ENCODE measurements around the gene AKR1D1.
"Not testable (repeated sequence)": the region's sequence is repeated elsewhere in the genome, so short reads cannot be mapped to it uniquely, and the experiment has no call there.

AKR1D1 gene

GRCh38 chr7:138074540-138074939, 1.7 kb upstream of the AKR1D1 start:
- DNase-seq, result no peak

- DNase-seq, result no peak
These were observed 909 bp upstream of the AKR1D1 start for GRCh38 chr7:138075350-138075749.

DNA sequence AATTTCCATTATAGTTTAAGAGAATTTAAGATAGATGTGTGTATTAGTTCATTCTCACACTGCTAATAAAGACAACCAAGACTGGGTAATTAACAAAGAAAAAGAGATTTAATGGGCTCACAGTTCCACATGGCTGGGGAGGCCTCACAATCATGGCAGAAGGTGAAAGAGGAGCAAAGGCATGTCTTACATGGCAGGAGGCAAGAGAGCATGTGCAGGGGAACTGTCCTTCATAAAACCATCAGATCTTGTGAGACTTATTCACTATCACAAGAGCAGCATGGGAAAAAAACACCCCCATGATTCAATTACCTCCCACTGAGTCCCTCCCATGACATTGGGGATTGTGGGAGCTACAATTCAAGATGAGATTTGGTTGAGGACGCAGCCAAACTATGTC, 473 bp upstream of the AKR1D1 start:
- DNase-seq, result not testable (repeated sequence)

DNA sequence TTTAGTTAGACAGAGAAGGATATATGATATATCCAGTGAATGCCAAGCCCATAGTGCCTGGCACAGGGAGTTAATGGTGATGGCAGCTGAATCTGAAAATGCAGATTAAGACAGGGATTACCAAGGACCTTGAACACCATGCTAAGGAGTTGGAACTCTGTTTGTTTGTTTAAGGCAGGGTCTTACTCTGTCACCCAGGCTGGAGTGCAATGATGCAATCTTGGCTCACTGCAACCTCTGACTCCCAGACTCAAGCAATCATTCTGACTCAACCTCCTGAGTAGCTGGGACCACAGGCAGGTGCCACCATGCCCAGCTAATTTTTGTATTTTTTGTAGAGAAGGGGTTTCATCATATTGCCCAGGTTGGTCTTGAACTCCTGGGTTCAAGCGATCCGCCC, 1.6 kb downstream of the AKR1D1 start:
- no peak for DNase-seq

DNA sequence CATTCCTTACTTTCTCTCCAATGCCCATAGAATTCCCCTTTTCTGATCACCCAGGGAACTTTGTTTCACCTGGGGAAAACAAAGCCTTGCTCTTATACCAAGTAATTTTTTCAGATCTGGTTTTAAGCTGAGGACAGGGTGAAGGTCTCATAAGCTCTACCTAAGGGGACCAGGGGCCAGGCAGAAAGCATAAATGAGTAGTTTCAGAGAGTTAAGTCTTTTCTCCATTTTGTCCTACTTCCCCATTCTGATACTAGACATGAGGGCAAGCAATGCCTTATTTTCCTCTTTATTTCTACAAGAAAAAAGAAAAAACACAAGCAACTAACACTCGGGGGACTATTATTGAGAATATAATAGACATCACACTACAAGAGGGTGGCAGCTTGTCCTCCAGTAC, 2.9 kb downstream of the AKR1D1 start:
- DNase-seq, result no peak

- DNase-seq, result no peak
These were observed 5.6 kb downstream of the AKR1D1 start for GRCh38 chr7:138081868-138082267.

GRCh38 chr7:138083859-138084258, 7.6 kb downstream of the AKR1D1 start:
- DNase-seq, result no peak

- DNase-seq, result no peak
These were observed 10.5 kb downstream of the AKR1D1 start for GRCh38 chr7:138086563-138087270.

GRCh38 chr7:138089080-138089901, 13.0 kb downstream of the AKR1D1 start:
- DNase-seq, result no peak

DNA sequence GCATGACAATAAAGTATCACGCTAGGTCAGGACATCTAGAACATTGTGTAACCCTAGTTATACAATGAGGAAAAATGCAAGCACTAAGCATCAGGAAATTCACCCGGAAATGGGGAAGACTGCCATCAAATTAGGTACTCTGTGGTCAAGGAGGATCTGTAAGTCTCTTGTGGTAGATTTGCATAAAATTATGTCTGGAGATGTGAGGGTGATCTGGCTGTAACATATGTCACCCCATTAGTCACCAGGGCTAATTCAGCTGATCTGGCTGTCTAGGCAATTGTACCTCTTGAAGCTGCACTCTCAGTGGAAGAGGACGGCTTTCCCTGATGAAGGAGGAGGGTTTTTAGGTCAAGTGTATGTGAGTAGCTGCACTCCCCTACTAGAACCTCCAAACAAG, 14.8 kb downstream of the AKR1D1 start:
- DNase-seq, result no peak

DNA sequence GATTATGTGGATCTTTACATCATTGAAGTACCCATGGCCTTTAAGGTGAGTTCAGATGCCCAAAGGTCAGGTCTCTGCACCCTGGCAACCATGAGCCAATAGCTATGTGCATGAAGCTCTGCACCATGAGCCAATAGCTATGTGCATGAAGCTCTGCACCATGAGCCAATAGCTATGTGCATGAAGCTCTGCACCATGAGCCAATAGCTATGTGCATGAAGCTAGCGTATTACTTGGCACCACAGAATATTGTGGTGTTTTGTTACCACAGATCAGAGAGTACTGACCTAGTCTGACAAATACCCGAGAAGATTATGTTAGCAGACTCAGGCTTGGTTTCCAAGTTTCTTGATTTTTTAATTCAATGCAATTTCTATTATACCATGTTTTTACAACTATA, 15.6 kb downstream of the AKR1D1 start:
- DNase-seq, result not testable (repeated sequence)

GRCh38 chr7:138092486-138093028, 16.3 kb downstream of the AKR1D1 start:
- DNase-seq, result no peak

GRCh38 chr7:138095972-138096935, 20.0 kb downstream of the AKR1D1 start:
- DNase-seq, result no peak

DNA sequence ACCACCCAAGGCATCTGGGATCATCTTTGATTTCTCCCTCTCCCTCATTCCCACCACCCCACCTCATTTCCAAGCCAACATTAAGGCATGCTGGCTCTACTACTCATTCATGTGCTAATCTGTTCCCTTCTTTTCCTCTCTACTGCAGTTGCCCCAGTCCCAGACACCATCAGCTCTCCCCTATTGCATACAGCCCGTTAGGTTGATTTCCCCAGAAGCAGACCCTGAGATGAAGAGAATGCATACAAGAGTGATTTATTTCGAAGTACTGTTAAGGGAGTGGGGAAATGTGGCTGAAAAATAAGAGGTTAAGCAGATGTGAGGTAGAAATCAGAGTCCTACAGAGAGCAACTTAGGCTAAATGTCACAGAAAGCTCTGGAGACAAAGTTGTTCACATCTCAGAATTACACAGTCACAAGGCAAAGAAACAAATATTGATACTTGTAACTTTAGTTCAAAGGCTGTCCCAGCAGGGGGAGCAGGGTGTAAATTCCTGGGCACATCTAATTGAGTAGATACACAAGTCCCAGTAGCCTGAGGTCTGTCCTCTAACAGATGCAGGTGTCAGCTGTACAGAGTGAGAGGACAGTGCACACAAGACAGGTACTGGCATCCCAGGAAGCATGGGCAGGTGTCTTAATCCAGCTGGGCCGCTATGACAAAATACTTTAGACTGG, 20.9 kb downstream of the AKR1D1 start:
- peak; percentile 15 for DNase-seq

GRCh38 chr7:138099813-138100212, 23.6 kb downstream of the AKR1D1 start:
- DNase-seq, result no peak

- no peak for DNase-seq
These were observed 29.0 kb downstream of the AKR1D1 start for GRCh38 chr7:138105221-138105620.

- no peak for DNase-seq
These were observed 38.8 kb downstream of the AKR1D1 start for GRCh38 chr7:138115047-138115446.

DNA sequence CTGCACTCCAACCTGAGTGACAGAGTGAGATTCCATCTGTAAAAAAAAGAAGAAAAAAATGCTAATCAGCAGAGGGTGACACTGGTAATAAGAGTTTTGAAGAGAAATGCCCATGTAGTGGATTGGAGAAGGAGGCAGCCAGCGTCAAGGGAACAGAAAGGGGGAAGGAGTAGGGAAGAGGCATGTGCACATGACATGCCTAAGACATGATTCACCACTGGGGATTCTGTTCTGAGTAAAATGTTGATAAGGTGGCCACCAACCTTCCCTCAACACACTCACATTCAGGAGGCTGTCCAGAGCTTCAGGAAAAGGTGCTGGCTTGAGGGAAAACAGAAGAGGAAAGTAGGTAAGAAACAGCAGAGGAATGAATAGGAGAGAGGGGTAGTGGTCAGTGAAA, 39.9 kb downstream of the AKR1D1 start:
- DNase-seq, result no peak

- no peak for DNase-seq
These were observed 40.6 kb downstream of the AKR1D1 start for GRCh38 chr7:138116892-138117291.

DNA sequence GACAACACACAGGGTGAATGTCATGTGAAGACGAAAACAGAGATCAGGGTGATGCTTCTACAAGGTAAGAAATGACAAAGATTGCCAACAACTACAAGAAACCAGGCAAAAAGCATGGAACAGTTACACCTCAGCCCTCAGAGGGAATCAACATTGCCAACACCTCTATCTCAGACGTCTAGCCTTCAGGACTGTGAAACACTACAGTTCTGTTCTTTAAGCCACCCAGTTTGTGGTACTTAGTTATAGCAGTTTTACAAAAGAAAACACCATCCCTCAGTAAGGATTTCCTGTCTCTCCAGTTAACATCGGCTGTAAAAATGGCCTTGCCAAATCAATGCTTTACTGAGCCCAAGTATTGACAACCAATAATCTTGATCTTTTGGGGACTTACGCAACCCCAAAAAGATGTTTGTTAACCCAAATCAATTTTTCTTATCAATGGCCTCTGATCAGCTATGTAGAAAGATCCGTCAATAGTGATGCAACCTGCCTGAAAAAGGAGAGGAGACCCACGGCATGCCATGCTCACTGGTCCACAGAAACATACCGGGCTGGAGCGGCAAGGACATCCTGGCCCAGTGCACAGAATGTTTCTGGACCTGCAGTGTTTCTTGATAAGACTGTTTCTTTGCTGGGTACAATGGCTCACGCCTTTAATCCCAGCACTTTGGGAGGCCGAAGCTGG, 44.0 kb downstream of the AKR1D1 start:
- DNase-seq, result no peak

GRCh38 chr7:138122162-138122561, 45.9 kb downstream of the AKR1D1 start:
- no peak for DNase-seq

GRCh38 chr7:138125119-138125518, 48.9 kb downstream of the AKR1D1 start:
- DNase-seq, result no peak
